COLO668 (cell line): ENCODE data around the gene CD8B.

Source experiments
- DNase-seq: peaks from one replicate; lab custom pipeline; 2025; ENCODE audit not compliant: unreplicated experiment; lab: John Stamatoyannopoulos, UW

CD8B gene

GRCh38 chr2:86806059-86806857 is 55.4 kb downstream of the CD8B start:
- no peak for DNase-seq

- DNase-seq: no peak
Observed at GRCh38 chr2:86800856-86801567, 60.7 kb downstream of the CD8B start.

GRCh38 chr2:86794861-86795260 is 66.8 kb downstream of the CD8B start:
- DNase-seq: no peak

- DNase-seq: no peak
Observed at GRCh38 chr2:86793752-86794151, 67.9 kb downstream of the CD8B start.

GRCh38 chr2:86791573-86791972 is 70.1 kb downstream of the CD8B start:
- no peak for DNase-seq

GRCh38 chr2:86790676-86791572 is 70.8 kb downstream of the CD8B start, which contains the start of gene CD8A:
CD8A (minus strand) TSS chr2:86790913; CDS start chr2:86790825, 88 bp downstream.
- DNase-seq: peak; percentile 16

- DNase-seq: no peak
Observed at GRCh38 chr2:86790134-86790675, 71.5 kb downstream of the CD8B start.

GRCh38 chr2:86789687-86790133 is 72.0 kb downstream of the CD8B start:
- no peak for DNase-seq

- DNase-seq: no peak
Observed at GRCh38 chr2:86788881-86789686, 72.6 kb downstream of the CD8B start.

GRCh38 chr2:86788165-86788564 is 73.5 kb downstream of the CD8B start:
- DNase-seq: no peak

- no peak for DNase-seq
Observed at GRCh38 chr2:86787736-86788135, 74.0 kb downstream of the CD8B start.

- no peak for DNase-seq
Observed at GRCh38 chr2:86786001-86786536, 75.6 kb downstream of the CD8B start.

- no peak for DNase-seq
Observed at GRCh38 chr2:86785456-86785855, 76.2 kb downstream of the CD8B start.

- no peak for DNase-seq
Observed at GRCh38 chr2:86783615-86784339, 77.9 kb downstream of the CD8B start.

- DNase-seq: no peak
Observed at GRCh38 chr2:86782748-86783147, 78.9 kb downstream of the CD8B start.

- DNase-seq: no peak
Observed at GRCh38 chr2:86781363-86781762, 80.3 kb downstream of the CD8B start.

- DNase-seq: no peak
Observed at GRCh38 chr2:86779971-86780370, 81.7 kb downstream of the CD8B start.

GRCh38 chr2:86778957-86779356 is 82.7 kb downstream of the CD8B start:
- DNase-seq: no peak

GRCh38 chr2:86776532-86776931 is 85.2 kb downstream of the CD8B start:
- DNase-seq: no peak
